Vagina (tissue), 2 donors: ENCODE measurements around the gene DMRT1.

Experiments
- POLR2A ChIP-seq, 2 donors: fragments of 450-650 bp; IDR thresholded peaks; one replicate each; pipeline ENCODE4 v1.6.1; 2017; ENCODE audit warnings: antibody characterized with exemption in 2 of 2, mild to moderate bottlenecking in 2 of 2, moderate library complexity in 2 of 2
- POLR2AphosphoS5 ChIP-seq, 2 donors: sonication (generic); formaldehyde crosslinking; IDR thresholded peaks; one replicate each; pipeline ENCODE4 v1.9.0; 2017; ENCODE audit warnings: antibody characterized with exemption in 2 of 2, mild to moderate bottlenecking in 2 of 2, low read depth in 1 of 2; ENCODE audit not compliant: insufficient read depth in 1 of 2
- TF ChIP-seq, protein P1 (sequence below), 3 experiments: fragments of 450-650 bp in 2 of 3; fragments of 200-600 bp in 1 of 3; sonication (generic) in 1 of 3; IDR thresholded peaks; one replicate each; pipeline ENCODE4 v1.5.1; 2017 to 2019; ENCODE audit warnings: antibody characterized with exemption in 3 of 3, mild to moderate bottlenecking in 2 of 3, moderate library complexity in 2 of 3

DNA sequence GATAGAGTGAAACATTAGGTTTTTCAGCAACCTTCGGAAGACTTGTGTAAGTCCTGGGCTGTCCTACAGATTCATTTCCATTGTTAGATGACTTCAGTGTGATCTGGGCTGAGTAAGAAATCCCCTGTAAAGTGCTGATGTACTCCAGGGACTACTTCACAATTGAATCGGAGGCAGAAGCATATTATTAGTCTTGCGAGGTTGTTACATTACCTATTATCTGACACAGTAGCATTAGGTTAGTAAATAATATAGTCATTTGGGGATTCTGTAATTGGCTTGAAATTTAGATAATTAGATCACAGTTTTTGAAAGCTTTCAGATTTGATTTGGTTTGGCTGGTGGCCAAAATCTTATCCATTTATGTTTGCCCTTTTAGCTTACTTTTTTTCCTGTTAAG, 62.4 kb downstream of the DMRT1 start:
- TF ChIP-seq, protein P1, sequence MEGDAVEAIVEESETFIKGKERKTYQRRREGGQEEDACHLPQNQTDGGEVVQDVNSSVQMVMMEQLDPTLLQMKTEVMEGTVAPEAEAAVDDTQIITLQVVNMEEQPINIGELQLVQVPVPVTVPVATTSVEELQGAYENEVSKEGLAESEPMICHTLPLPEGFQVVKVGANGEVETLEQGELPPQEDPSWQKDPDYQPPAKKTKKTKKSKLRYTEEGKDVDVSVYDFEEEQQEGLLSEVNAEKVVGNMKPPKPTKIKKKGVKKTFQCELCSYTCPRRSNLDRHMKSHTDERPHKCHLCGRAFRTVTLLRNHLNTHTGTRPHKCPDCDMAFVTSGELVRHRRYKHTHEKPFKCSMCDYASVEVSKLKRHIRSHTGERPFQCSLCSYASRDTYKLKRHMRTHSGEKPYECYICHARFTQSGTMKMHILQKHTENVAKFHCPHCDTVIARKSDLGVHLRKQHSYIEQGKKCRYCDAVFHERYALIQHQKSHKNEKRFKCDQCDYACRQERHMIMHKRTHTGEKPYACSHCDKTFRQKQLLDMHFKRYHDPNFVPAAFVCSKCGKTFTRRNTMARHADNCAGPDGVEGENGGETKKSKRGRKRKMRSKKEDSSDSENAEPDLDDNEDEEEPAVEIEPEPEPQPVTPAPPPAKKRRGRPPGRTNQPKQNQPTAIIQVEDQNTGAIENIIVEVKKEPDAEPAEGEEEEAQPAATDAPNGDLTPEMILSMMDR (IDR thresholded peaks at IDR 0.05), result no peak
- no peak for TF ChIP-seq POLR2A (IDR thresholded peaks at IDR 0.05)
- no peak for TF ChIP-seq POLR2AphosphoS5 (IDR thresholded peaks at IDR 0.05; ENCODE audit: insufficient read depth in 1 of 2, low read depth in 1 of 2)
